MM.1S (cell line): ENCODE measurements around the gene SYT2.

Source experiments
- DNase-seq: peaks from one replicate; pipeline ENCODE4 v3.0.0-alpha.2; 2015
- H2AFZ ChIP-seq: fragments of 300-600 bp; sonication (generic); 2 replicates; pipeline ENCODE4 v1.6.0; 2016; ENCODE audit warnings: antibody characterized with exemption, low read length
- H3F3A ChIP-seq: fragments of 300-600 bp; sonication (generic); 2 replicates; pipeline ENCODE4 v1.6.1; 2016; ENCODE audit warnings: mild to moderate bottlenecking, antibody characterized with exemption, low read length, moderate library complexity, mixed read lengths; ENCODE audit not compliant: insufficient read depth
- H3K27ac ChIP-seq: fragments of 300-600 bp; sonication (generic); 2 replicates; pipeline ENCODE4 v1.5.1; 2016; ENCODE audit warnings: mild to moderate bottlenecking, low read length
- H3K27me3 ChIP-seq: fragments of 300-600 bp; sonication (generic); replicated peaks from 2 replicates; pipeline ENCODE4 v1.6.0; 2016; ENCODE audit warnings: low read length; ENCODE audit not compliant: insufficient read depth
- H3K36me3 ChIP-seq: fragments of 300-600 bp; sonication (generic); replicated peaks from 2 replicates; pipeline ENCODE4 v1.6.1; 2016; ENCODE audit warnings: mild to moderate bottlenecking, low read length, mixed read lengths; ENCODE audit not compliant: insufficient read depth
- H3K4me1 ChIP-seq: fragments of 300-600 bp; sonication (generic); 2 replicates; pipeline ENCODE4 v1.6.1; 2016; ENCODE audit warnings: low read length, mixed read lengths
- H3K4me2 ChIP-seq: fragments of 300-600 bp; sonication (generic); 2 replicates; pipeline ENCODE4 v1.6.0; 2016; ENCODE audit warnings: low read depth, low read length
- H3K4me3 ChIP-seq: fragments of 300-600 bp; sonication (generic); 2 replicates; pipeline ENCODE4 v1.5.1; 2016; ENCODE audit warnings: low read length, mixed read lengths
- H3K79me2 ChIP-seq: fragments of 300-600 bp; sonication (generic); 2 replicates; pipeline ENCODE4 v1.6.1; 2016; ENCODE audit warnings: mixed run types, low read length, mixed read lengths
- H3K9ac ChIP-seq: fragments of 300-600 bp; sonication (generic); 2 replicates; pipeline ENCODE4 v1.6.1; 2016; ENCODE audit warnings: low read length, mixed read lengths
- H3K9me2 ChIP-seq: fragments of 300-600 bp; sonication (generic); replicated peaks from 2 replicates; pipeline ENCODE4 v1.6.1; 2016; ENCODE audit warnings: mild to moderate bottlenecking, low read length, mixed read lengths; ENCODE audit not compliant: insufficient read depth
- H3K9me3 ChIP-seq: fragments of 300-600 bp; sonication (generic); replicated peaks from 2 replicates; pipeline ENCODE4 v1.6.1; 2016; ENCODE audit warnings: mild to moderate bottlenecking, low read length, mixed read lengths; ENCODE audit not compliant: insufficient read depth
- H4K20me1 ChIP-seq: fragments of 300-600 bp; sonication (generic); 2 replicates; pipeline ENCODE4 v1.6.1; 2016; ENCODE audit warnings: mild to moderate bottlenecking, low read length, moderate library complexity, mixed read lengths; ENCODE audit not compliant: insufficient read depth
- CTCF ChIP-seq: fragments of 300-600 bp; sonication (generic); IDR thresholded peaks from 2 replicates; pipeline ENCODE4 v1.5.1; 2016; ENCODE audit warnings: antibody characterized with exemption, low read length, mixed read lengths
- EZH2 ChIP-seq: fragments of 300-600 bp; sonication (generic); optimal IDR thresholded peaks from 2 replicates; pipeline ENCODE3; 2017; ENCODE audit warnings: low read depth, mild to moderate bottlenecking, antibody characterized with exemption, low read length, mixed read lengths
- EZH2phosphoT487 ChIP-seq: fragments of 300-600 bp; sonication (generic); IDR thresholded peaks from 2 replicates; pipeline ENCODE4 v1.6.1; 2018; ENCODE audit warnings: antibody characterized with exemption, low read length

Gene SYT2

GRCh38 chr1:202643397-202644218 is 66.6 kb downstream of the SYT2 start:
- Histone ChIP-seq H3K36me3 (no peaks in the 10 kb centered on the region), H3K4me2 (peak overlapping the region; percentile 42; the same call in 1 of the 2 replicates), H3K4me3 (peak overlapping the region; percentile 35; the same call in 1 of the 2 replicates), H3K79me2 (no peaks in the 10 kb centered on the region), H3K9ac (no peak overlapping the region), H3K27me3 (peaks cover 75% of the 10 kb centered on the region), H3F3A (no peaks in the 10 kb centered on the region), H2AFZ (no peak overlapping the region), H4K20me1 (no peaks in the 10 kb centered on the region), H3K9me2 (no peaks in the 10 kb centered on the region), H3K27ac (no peak overlapping the region), H3K9me3 (no peaks in the 10 kb centered on the region), H3K4me1 (no peaks in the 10 kb centered on the region)
- no peak for DNase-seq
- no peak; the same call in 1 of the 2 replicates for TF ChIP-seq EZH2phosphoT487
- peak; percentile 59 for TF ChIP-seq EZH2

GRCh38 chr1:202642619-202643291 is 67.5 kb downstream of the SYT2 start:
- Histone ChIP-seq H3K9me3 (no peaks in the 10 kb centered on the region), H3K27ac (no peak overlapping the region), H3K4me1 (no peaks in the 10 kb centered on the region), H3F3A (no peaks in the 10 kb centered on the region), H3K9ac (no peak overlapping the region), H4K20me1 (no peaks in the 10 kb centered on the region), H3K27me3 (peaks cover 74% of the 10 kb centered on the region), H3K4me2 (peak overlapping the region; percentile 56; the same call in 1 of the 2 replicates), H3K4me3 (0 out of 2 replicates have a peak overlapping the region, but pooled peaks have one; percentile 23), H3K36me3 (no peaks in the 10 kb centered on the region), H3K79me2 (no peaks in the 10 kb centered on the region), H2AFZ (no peak overlapping the region), H3K9me2 (no peaks in the 10 kb centered on the region)
- TF ChIP-seq EZH2 (no peak), CTCF (no peak), EZH2phosphoT487 (no peak)
- no peak for DNase-seq

- H2AFZ ChIP-seq, result no peak overlapping the region
- no peaks in the 10 kb centered on the region for H3K79me2 ChIP-seq
- H3K27ac ChIP-seq, result no peak overlapping the region
- no peaks in the 10 kb centered on the region for H3K36me3 ChIP-seq
- peaks cover 69% of the 10 kb centered on the region for H3K27me3 ChIP-seq
- H3K4me3 ChIP-seq, result no peak overlapping the region
- H3K4me1 ChIP-seq, result no peaks in the 10 kb centered on the region
- no peak for TF ChIP-seq EZH2
- TF ChIP-seq CTCF, result no peak
- TF ChIP-seq EZH2phosphoT487, result no peak
- H3K4me2 ChIP-seq, result peak overlapping the region; percentile 56; the same call in 1 of the 2 replicates
- H3F3A ChIP-seq, result no peaks in the 10 kb centered on the region
- H3K9me2 ChIP-seq, result no peaks in the 10 kb centered on the region
- H3K9ac ChIP-seq, result no peak overlapping the region
- H3K9me3 ChIP-seq, result no peaks in the 10 kb centered on the region
- no peaks in the 10 kb centered on the region for H4K20me1 ChIP-seq
- no peak for DNase-seq
These were observed 68.0 kb downstream of the SYT2 start for GRCh38 chr1:202642212-202642611.
